K562 (cell line): ENCODE data around the gene ITPK1. TPM values are rescaled to one million over a fixed set of nuclear protein-coding genes. Genes with fewer than 3 reads are reported as not detected.

ENCODE experiments used
- ATAC-seq: fragments of 200-7000 bp; cut with Tn5 transposase; 3 replicates; pipeline ENCODE4 v1.9.1; 2020; ENCODE audit warnings: moderate library complexity
- BruUV-seq: library from RNA; stranded (reverse); fragments of 400-500 nt; replicated peaks from 2 replicates; lab custom pipeline; 2021; lab: Mats Ljungman, UMichigan
- CTCF ChIA-PET: fragments of 300-600 bp; formaldehyde crosslinking; extraction: SDS; loops from one replicate; lab custom pipeline; 2021; ENCODE audit warnings: low intra/inter-chr PET ratio; lab: Yijun Ruan, JAX
- POLR2A ChIA-PET: fragments of 300-600, 350-650 bp; sonication (Branson Sonifier 250); formaldehyde crosslinking; extraction: SDS; loops from one replicate; lab custom pipeline; 2021; ENCODE audit warnings: antibody characterized with exemption, inconsistent platforms; lab: Yijun Ruan, JAX
- DNase-seq, 4 experiments: peaks; one replicate each; pipeline versions ENCODE4 v3.0.0 to v3.0.0-alpha.2; 2011 to 2018; ENCODE audit warnings: low spot score in 3 of 4, mixed read lengths in 3 of 4; ENCODE audit errors: extremely low read depth in 1 of 4
- FAIRE-seq: peaks from 2 replicates; lab custom pipeline; 2011; peaks lifted over from hg19 to GRCh38; lab: Jason Lieb, UNC
- H2AFZ ChIP-seq: 2 replicates; pipeline ENCODE4 v1.6.0; 2011; ENCODE audit warnings: low read depth, low read length, control low read depth, inconsistent platforms
- H3K27ac ChIP-seq: fragments of 200-600 bp; 3 replicates; pipeline ENCODE4 v1.8.0; 2011; ENCODE audit warnings: low read depth, mild to moderate bottlenecking, control low read depth, inconsistent platforms, low read length, moderate library complexity, mixed read lengths; ENCODE audit errors: extremely low read depth
- H3K27me3 ChIP-seq, 2 experiments: fragments of 300-600 bp in 1 of 2; 2 replicates in 1 of 2; 3 replicates in 1 of 2; pipeline versions ENCODE4 v1.6.0 to v1.8.0; 2011; ENCODE audit warnings: inconsistent platforms in 2 of 2, low read length in 2 of 2, mild to moderate bottlenecking in 1 of 2, mixed read lengths in 1 of 2, moderate library complexity in 1 of 2; ENCODE audit not compliant: control insufficient read depth in 2 of 2, insufficient read depth in 2 of 2
- H3K36me3 ChIP-seq: fragments of 300-600 bp; 3 replicates; pipeline ENCODE4 v1.8.0; 2011; ENCODE audit warnings: mild to moderate bottlenecking, low read length, inconsistent platforms; ENCODE audit not compliant: control insufficient read depth, insufficient read depth
- H3K4me1 ChIP-seq, 2 experiments: fragments of 200-600 bp in 1 of 2; replicated peaks in 1 of 2; 2 replicates in 1 of 2; 3 replicates in 1 of 2; pipeline versions ENCODE4 v1.5.1 to v1.8.0; 2011; ENCODE audit warnings: inconsistent platforms in 2 of 2, low read length in 2 of 2, mild to moderate bottlenecking in 1 of 2, mixed read lengths in 1 of 2, moderate library complexity in 1 of 2; ENCODE audit not compliant: control insufficient read depth in 2 of 2, insufficient read depth in 2 of 2
- H3K4me2 ChIP-seq: 2 replicates; pipeline ENCODE4 v1.6.1; 2011; ENCODE audit warnings: low read length, control low read depth, inconsistent platforms, mixed read lengths; ENCODE audit not compliant: insufficient read depth
- H3K4me3 ChIP-seq: fragments of 200-600 bp; sonication (generic), shearing (Covaris generic); 2 replicates; pipeline ENCODE4 v1.5.1; 2016; ENCODE audit warnings: control low read depth, inconsistent platforms
- H3K79me2 ChIP-seq: fragments of 200-600 bp; 3 replicates; pipeline ENCODE4 v1.8.0; 2011; ENCODE audit warnings: low read length, inconsistent platforms; ENCODE audit not compliant: control insufficient read depth, insufficient read depth
- H3K9ac ChIP-seq, 2 experiments: 2 replicates each; pipeline versions ENCODE4 v1.6.0 to v1.6.1; 2011; ENCODE audit warnings: low read depth in 2 of 2, low read length in 2 of 2, control low read depth in 1 of 2, inconsistent platforms in 1 of 2, mild to moderate bottlenecking in 1 of 2, mixed read lengths in 1 of 2; ENCODE audit not compliant: insufficient read depth in 1 of 2
- H3K9me1 ChIP-seq: one replicate; pipeline ENCODE4 v1.6.0; 2011; ENCODE audit warnings: inconsistent platforms, mild to moderate bottlenecking, low read length, moderate library complexity; ENCODE audit not compliant: control insufficient read depth, insufficient read depth
- H3K9me3 ChIP-seq: replicated peaks from 2 replicates; pipeline ENCODE4 v1.5.1; 2011; ENCODE audit warnings: low read depth, low read length, inconsistent platforms; ENCODE audit not compliant: control insufficient read depth, insufficient read depth
- H4K20me1 ChIP-seq: replicated peaks from 2 replicates; pipeline ENCODE4 v1.6.1; 2011; ENCODE audit warnings: low read length, inconsistent platforms, mixed read lengths; ENCODE audit not compliant: control insufficient read depth, insufficient read depth
- CEBPB ChIP-seq: fragments of 450-650 bp; IDR thresholded peaks from 2 replicates; pipeline ENCODE4 v1.6.1; 2016; ENCODE audit warnings: missing genetic modification characterization, missing compliant biosample characterization
- CEBPG ChIP-seq, 3 experiments: fragments of 200-800 bp in 1 of 3; sonication (Bioruptor generic) in 1 of 3; sonication (generic) in 1 of 3; formaldehyde crosslinking in 1 of 3; IDR thresholded peaks in 2 of 3; conservative IDR thresholded peaks in 1 of 3; 2 replicates each; pipeline versions ENCODE4 v1.6.1 to v1.8.0; 2016 to 2022; ENCODE audit warnings: missing compliant biosample characterization in 2 of 3, missing genetic modification characterization in 2 of 3, mild to moderate bottlenecking in 1 of 3, missing genetic modification reagents in 1 of 3
- NFXL1 ChIP-seq: fragments of 450-650 bp; formaldehyde crosslinking; IDR thresholded peaks from 2 replicates; pipeline ENCODE4 v1.4.0; 2021; ENCODE audit warnings: mild to moderate bottlenecking
- SMARCA4 ChIP-seq: fragments of 450-650 bp; IDR thresholded peaks from 2 replicates; pipeline ENCODE4 v1.6.1; 2016
- SPI1 ChIP-seq: IDR thresholded peaks from 2 replicates; pipeline ENCODE4 v1.6.1; 2011; ENCODE audit warnings: low read depth, low read length, control low read depth, borderline replicate concordance
- STAT5A ChIP-seq: IDR thresholded peaks from 2 replicates; pipeline ENCODE4 v1.6.1; 2012; ENCODE audit warnings: low read length, inconsistent platforms, borderline replicate concordance
- YY1 ChIP-seq, 3 experiments: IDR thresholded peaks; 2 replicates each; pipeline ENCODE4 v1.6.1; 2011; ENCODE audit warnings: low read length in 2 of 3, mild to moderate bottlenecking in 2 of 3, moderate library complexity in 2 of 3, borderline replicate concordance in 1 of 3, control low read depth in 1 of 3, low read depth in 1 of 3; ENCODE audit not compliant: insufficient read depth in 3 of 3, insufficient replicate concordance in 2 of 3, control insufficient read depth in 1 of 3, insufficient read length in 1 of 3; ENCODE audit errors: extremely low read depth in 1 of 3
- ZBTB8A ChIP-seq: fragments of 450-650 bp; IDR thresholded peaks from 2 replicates; pipeline ENCODE4 v1.6.1; 2018; ENCODE audit warnings: mild to moderate bottlenecking, moderate library complexity; ENCODE audit not compliant: partially characterized antibody
- ZNF146 ChIP-seq: IDR thresholded peaks from one replicate; pipeline ENCODE4 v1.6.1; 2018; ENCODE audit warnings: missing compliant biosample characterization; ENCODE audit not compliant: unreplicated experiment
- WGBS: fragments of 100-300 bp; shearing (Covaris generic); methylation state at CpG from one replicate; pipeline ENCODE4 v1.1.6; 2016; ENCODE audit warnings: low coverage, mixed read lengths; ENCODE audit not compliant: insufficient coverage; ENCODE audit errors: missing lambda C conversion rate; 5-methylcytosine and 5-hydroxymethylcytosine counted together
- in situ Hi-C: fragments of 300-500 bp; cut with MboI; formaldehyde crosslinking; loops from 4 replicates; pipeline ENCODE4 v1.15.0; 2018; ENCODE audit warnings: inconsistent platforms, mixed read lengths
- intact Hi-C: fragments of 100-400 bp; cut with micrococcal nuclease; formaldehyde crosslinking; loops from 2 replicates; pipeline ENCODE4 v1.14.2; 2022
- polyA plus RNA-seq, 8 experiments: library from polyadenylated mRNA; depleted of rRNA in 4 of 8; stranded (reverse) in 5 of 8; unstranded in 3 of 8; fragments of >200 nt; fragmentation: Nextera tagmentation in 2 of 8; fragmentation: Illumina TruSeq in 1 of 8; extraction: Ambion mirVana in 2 of 8; extraction: Trizol in 1 of 8; gene quantifications; 2 replicates each; pipeline versions ENCODE4 v1.2.1 to v1.2.3, GENCODE V29; 2011 to 2014; ENCODE audit warnings: inconsistent platforms in 1 of 8, missing spikeins in 1 of 8
- total RNA-seq, 7 experiments: library from RNA; depleted of rRNA in 6 of 7; stranded (reverse); fragments of >200 nt in 6 of 7; fragmentation: Illumina TruSeq in 2 of 7; extraction: Trizol in 2 of 7; gene quantifications; 2 replicates each; pipeline versions ENCODE4 v1.2.1 to v1.2.3, GENCODE V29; 2011 to 2021; ENCODE audit warnings: low replicate concordance in 1 of 7
- TF ChIP-seq, protein P1 (sequence below): sonication (generic); formaldehyde crosslinking; IDR thresholded peaks from 2 replicates; pipeline ENCODE4 v1.8.0; 2022; ENCODE audit warnings: missing genetic modification reagents, mild to moderate bottlenecking, moderate library complexity, borderline replicate concordance
- TF ChIP-seq, protein P2 (sequence below): fragments of 450-650 bp; IDR thresholded peaks from 2 replicates; pipeline ENCODE4 v1.6.1; 2018; ENCODE audit not compliant: partially characterized antibody
- TF ChIP-seq, protein P3 (sequence below): fragments of 450-650 bp; IDR thresholded peaks from 2 replicates; pipeline ENCODE4 v1.6.1; 2017; ENCODE audit warnings: mild to moderate bottlenecking, moderate library complexity

ITPK1 gene
- total and polyA plus RNA-seq, 9 of the 15 experiments (the other 6 are each of a cell fraction or from before 2014, with no cell fraction given): 1.2 to 39.2 (median 23.0) TPM

DNA sequence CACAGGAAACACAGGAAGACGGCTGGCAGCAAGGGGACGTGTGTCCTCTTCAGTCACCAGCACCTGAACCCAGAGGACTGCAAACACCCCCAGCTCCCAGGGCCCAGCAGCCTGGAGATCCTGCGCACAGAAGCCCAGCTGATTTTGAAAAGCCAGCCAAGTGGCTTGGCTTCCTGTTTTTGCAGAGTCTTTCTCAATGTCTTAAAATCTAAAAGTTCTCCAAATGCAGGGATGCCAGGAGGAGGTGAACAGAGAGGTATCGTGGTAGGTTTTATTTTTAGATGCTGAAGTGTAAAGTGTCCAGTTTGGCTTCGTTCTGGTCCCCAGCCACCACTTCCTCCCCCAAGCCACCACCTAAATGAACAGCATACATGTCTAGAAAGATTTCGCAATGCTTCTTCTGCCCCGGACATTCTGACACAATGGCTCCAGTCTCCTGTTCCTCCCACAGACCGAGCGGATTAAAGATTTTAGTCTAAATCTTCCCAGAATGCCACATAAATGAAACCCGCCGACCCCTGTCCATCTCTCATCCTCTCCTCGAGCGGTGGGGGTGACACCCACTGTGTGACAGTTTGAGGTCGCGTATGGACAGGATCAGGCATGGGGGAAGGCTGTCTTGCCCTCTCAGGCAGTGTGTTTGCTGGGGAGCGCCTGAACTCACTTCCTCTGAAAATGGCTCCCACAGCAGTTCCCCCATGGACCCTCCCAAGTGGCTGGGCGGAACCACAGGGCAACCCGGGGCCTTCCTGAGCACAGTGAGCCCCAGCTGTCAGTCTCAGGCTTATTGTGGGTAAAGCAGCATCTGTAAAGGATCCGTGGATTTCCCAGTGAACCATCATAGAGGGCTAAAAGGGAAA, 41.6 kb downstream of the ITPK1 start:
- H3K4me2 ChIP-seq: no peak overlapping the region
- ATAC-seq: peak; percentile 62
- H3K36me3 ChIP-seq: no peaks in the 10 kb centered on the region
- TF ChIP-seq CEBPB (tag): peak; percentile 99
- TF ChIP-seq CEBPG (CRISPR knock-in tag; IDR thresholded peaks at IDR 0.05): peak; percentile 74
- TF ChIP-seq CEBPG (tag; conservative IDR thresholded peaks at IDR 0.05 in 1 of 2, IDR thresholded peaks at IDR 0.05 in 1 of 2): peak; percentile 90 to 92
- TF ChIP-seq NFXL1 (CRISPR knock-in tag): no peak
- TF ChIP-seq SPI1: peak; percentile 47; the same call in 1 of the 2 replicates
- TF ChIP-seq YY1 (IDR thresholded peaks at IDR 0.05; ENCODE audit: borderline replicate concordance in 1 of 3, control insufficient read depth in 1 of 3, extremely low read depth in 1 of 3, insufficient read depth in 3 of 3, insufficient read length in 1 of 3, insufficient replicate concordance in 2 of 3, low read depth in 1 of 3, low read length in 2 of 3): peak in 1 of 3 experiments; percentile 17
- no peak for TF ChIP-seq STAT5A
- TF ChIP-seq, protein P1, sequence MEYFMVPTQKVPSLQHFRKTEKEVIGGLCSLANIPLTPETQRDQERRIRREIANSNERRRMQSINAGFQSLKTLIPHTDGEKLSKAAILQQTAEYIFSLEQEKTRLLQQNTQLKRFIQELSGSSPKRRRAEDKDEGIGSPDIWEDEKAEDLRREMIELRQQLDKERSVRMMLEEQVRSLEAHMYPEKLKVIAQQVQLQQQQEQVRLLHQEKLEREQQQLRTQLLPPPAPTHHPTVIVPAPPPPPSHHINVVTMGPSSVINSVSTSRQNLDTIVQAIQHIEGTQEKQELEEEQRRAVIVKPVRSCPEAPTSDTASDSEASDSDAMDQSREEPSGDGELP: 0 out of 2 replicates have a peak, but pooled peaks have one; percentile 28
- TF ChIP-seq SMARCA4: no peak
- no peak for TF ChIP-seq ZNF146 (CRISPR knock-in tag)
- no peak for TF ChIP-seq ZBTB8A
- TF ChIP-seq, protein P2, sequence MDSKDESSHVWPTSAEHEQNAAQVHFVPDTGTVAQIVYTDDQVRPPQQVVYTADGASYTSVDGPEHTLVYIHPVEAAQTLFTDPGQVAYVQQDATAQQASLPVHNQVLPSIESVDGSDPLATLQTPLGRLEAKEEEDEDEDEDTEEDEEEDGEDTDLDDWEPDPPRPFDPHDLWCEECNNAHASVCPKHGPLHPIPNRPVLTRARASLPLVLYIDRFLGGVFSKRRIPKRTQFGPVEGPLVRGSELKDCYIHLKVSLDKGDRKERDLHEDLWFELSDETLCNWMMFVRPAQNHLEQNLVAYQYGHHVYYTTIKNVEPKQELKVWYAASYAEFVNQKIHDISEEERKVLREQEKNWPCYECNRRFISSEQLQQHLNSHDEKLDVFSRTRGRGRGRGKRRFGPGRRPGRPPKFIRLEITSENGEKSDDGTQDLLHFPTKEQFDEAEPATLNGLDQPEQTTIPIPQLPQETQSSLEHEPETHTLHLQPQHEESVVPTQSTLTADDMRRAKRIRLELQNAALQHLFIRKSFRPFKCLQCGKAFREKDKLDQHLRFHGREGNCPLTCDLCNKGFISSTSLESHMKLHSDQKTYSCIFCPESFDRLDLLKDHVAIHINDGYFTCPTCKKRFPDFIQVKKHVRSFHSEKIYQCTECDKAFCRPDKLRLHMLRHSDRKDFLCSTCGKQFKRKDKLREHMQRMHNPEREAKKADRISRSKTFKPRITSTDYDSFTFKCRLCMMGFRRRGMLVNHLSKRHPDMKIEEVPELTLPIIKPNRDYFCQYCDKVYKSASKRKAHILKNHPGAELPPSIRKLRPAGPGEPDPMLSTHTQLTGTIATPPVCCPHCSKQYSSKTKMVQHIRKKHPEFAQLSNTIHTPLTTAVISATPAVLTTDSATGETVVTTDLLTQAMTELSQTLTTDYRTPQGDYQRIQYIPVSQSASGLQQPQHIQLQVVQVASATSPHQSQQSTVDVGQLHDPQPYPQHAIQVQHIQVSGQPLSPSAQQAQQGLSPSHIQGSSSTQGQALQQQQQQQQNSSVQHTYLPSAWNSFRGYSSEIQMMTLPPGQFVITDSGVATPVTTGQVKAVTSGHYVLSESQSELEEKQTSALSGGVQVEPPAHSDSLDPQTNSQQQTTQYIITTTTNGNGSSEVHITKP: peak; percentile 19
- TF ChIP-seq, protein P3, sequence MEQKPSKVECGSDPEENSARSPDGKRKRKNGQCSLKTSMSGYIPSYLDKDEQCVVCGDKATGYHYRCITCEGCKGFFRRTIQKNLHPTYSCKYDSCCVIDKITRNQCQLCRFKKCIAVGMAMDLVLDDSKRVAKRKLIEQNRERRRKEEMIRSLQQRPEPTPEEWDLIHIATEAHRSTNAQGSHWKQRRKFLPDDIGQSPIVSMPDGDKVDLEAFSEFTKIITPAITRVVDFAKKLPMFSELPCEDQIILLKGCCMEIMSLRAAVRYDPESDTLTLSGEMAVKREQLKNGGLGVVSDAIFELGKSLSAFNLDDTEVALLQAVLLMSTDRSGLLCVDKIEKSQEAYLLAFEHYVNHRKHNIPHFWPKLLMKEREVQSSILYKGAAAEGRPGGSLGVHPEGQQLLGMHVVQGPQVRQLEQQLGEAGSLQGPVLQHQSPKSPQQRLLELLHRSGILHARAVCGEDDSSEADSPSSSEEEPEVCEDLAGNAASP: no peak
- H3K4me3 ChIP-seq: no peak overlapping the region
- DNase-seq: no peak
- WGBS: 29% methylated on average over 13 of the region's 19 CpGs
- ChIA-PET CTCF (no interaction called here), POLR2A (interaction anchor here (1.0 kb wide), 1 partner anchor 77 kb away, joined by 3 read pairs; no protein-coding TSS in a partner anchor)
- FAIRE-seq: no peak
- BruUV-seq: no TSS peak
- H3K9ac ChIP-seq: peak overlapping the region in 1 of 2 experiments; percentile 71; a peak in 2 of 4 replicates
- H2AFZ ChIP-seq: peak overlapping the region; percentile 63; the same call in 1 of the 2 replicates
- no peaks in the 10 kb centered on the region for H3K9me3 ChIP-seq
- intact Hi-C loops: loop anchor here (2.0 kb wide), 1 partner anchor 37 kb away; no protein-coding TSS in a partner anchor
- no peaks in the 10 kb centered on the region for H4K20me1 ChIP-seq
- H3K27ac ChIP-seq: peak overlapping the region; percentile 30; the same call in 1 of the 3 replicates
- no peaks in the 10 kb centered on the region for H3K27me3 ChIP-seq
- in situ Hi-C loops: no loop called here
- H3K9me1 ChIP-seq: no peaks in the 10 kb centered on the region
- peaks cover 10 to 15% of the 10 kb centered on the region in 2 experiments for H3K4me1 ChIP-seq
- H3K79me2 ChIP-seq: no peaks in the 10 kb centered on the region
